ENCODE results near the gene PRDM16. TPM values are rescaled to one million over a fixed set of nuclear protein-coding genes. Genes with fewer than 3 reads are reported as not detected.
A peak's percentile ranks its signal among the peaks of the same experiment; 100 is the strongest.

Gene PRDM16
- total RNA-seq, 2 experiments from 2014 or later, result not detected

DNA sequence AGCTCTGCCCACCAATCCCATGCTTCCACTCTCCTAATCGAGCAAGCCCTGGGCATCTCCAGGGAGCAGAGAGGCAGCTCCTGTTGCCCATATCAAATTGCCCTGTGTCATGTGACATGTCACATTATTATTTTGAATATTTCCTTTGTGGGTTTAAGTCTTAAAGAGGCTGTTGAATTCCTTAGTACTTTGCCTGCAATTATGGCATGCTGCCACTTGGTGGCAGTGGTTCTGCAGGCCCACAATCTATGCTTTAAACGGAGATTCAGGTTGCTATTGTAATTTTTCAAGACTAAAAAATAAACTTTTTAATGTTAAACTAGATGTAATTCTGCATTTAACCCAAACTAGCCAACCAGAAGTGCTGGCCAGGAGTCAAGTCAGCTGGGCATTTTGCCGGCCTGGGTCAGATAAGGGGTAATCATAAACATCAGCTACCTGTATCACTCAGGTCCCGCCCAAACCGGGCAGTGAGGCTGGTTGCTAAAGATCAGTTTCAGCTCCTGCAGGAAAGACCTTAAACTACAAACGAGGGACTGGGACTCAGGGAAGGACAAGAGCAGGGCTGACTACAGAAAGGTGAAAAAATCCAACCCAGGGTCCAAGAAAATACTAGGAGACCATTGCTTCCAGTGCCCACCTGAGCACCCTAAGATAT, 348.2 kb downstream of the PRDM16 start:
- Histone ChIP-seq H3K4me3 (ENCODE audit: low read depth, low read length, poor library complexity, severe bottlenecking) (no peak overlapping the region), H2AFZ (ENCODE audit: low read length) (no peak overlapping the region), H3K36me3 (ENCODE audit: insufficient read depth, low read length) (no peaks in the 10 kb centered on the region), H3K9me3 (ENCODE audit: low read length) (0 out of 2 replicates have a peak, but pooled peaks cover 5% of the 10 kb centered on the region), H3K27ac (ENCODE audit: low read depth, low read length, poor library complexity, severe bottlenecking) (no peak overlapping the region), H3K9me2 (ENCODE audit: insufficient read depth, low read length) (no peaks in the 10 kb centered on the region), H3K4me1 (ENCODE audit: insufficient read depth, low read length, poor library complexity, severe bottlenecking) (no peaks in the 10 kb centered on the region), H3K4me2 (ENCODE audit: low read length) (no peak overlapping the region), H4K20me1 (ENCODE audit: insufficient read depth, low read length) (no peaks in the 10 kb centered on the region), H3K79me2 (ENCODE audit: insufficient read depth, low read depth, low read length) (no peaks in the 10 kb centered on the region)
- intact Hi-C loops (cut with micrococcal nuclease; ENCODE audit: unreplicated experiment), result no loop called here
- BruUV-seq (replicated peaks), result no TSS peak
- ChIA-PET POLR2A (no interaction called here), CTCF (ENCODE audit: unreplicated experiment) (no interaction called here)
- no peak for DNase-seq (ENCODE audit: low spot score)
- TF ChIP-seq, protein P1, sequence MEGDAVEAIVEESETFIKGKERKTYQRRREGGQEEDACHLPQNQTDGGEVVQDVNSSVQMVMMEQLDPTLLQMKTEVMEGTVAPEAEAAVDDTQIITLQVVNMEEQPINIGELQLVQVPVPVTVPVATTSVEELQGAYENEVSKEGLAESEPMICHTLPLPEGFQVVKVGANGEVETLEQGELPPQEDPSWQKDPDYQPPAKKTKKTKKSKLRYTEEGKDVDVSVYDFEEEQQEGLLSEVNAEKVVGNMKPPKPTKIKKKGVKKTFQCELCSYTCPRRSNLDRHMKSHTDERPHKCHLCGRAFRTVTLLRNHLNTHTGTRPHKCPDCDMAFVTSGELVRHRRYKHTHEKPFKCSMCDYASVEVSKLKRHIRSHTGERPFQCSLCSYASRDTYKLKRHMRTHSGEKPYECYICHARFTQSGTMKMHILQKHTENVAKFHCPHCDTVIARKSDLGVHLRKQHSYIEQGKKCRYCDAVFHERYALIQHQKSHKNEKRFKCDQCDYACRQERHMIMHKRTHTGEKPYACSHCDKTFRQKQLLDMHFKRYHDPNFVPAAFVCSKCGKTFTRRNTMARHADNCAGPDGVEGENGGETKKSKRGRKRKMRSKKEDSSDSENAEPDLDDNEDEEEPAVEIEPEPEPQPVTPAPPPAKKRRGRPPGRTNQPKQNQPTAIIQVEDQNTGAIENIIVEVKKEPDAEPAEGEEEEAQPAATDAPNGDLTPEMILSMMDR (conservative IDR thresholded peaks at IDR 0.05; ENCODE audit: low read length), result peak; percentile 82
- no peak for TF ChIP-seq EZH2phosphoT487 (IDR thresholded peaks at IDR 0.05; ENCODE audit: borderline replicate concordance, low read depth, low read length)

DNA sequence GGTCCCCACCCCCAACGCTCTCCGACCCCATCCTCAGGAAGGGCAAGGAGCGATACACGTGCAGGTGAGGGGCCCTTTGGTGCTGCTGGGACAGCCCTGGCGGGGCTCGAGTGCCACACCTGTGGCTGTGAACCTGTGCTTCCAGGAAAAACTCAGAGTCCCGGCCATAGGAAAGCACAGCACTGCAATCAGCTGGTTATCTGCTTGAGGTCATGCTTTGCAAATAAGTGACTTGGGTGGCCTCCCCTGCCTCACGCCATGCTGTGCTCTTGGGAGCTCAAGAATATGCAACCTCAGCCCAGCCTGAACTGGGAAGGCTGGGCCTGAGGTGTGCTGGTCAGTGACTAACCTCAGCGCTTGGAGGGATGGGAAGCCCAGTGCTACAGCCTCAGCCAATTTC, 348.9 kb downstream of the PRDM16 start:
- 0 out of 2 replicates have a peak, but pooled peaks cover 5% of the 10 kb centered on the region for H3K9me3 ChIP-seq (ENCODE audit: low read length)
- POLR2A ChIA-PET, result no interaction called here
- CTCF ChIA-PET (ENCODE audit: unreplicated experiment), result no interaction called here
- H3K9me2 ChIP-seq (ENCODE audit: insufficient read depth, low read length), result no peaks in the 10 kb centered on the region
- DNase-seq (ENCODE audit: low spot score), result no peak
- no peak overlapping the region for H3K4me3 ChIP-seq (ENCODE audit: low read depth, low read length, poor library complexity, severe bottlenecking)
- no peak overlapping the region for H3K27ac ChIP-seq (ENCODE audit: low read depth, low read length, poor library complexity, severe bottlenecking)
- no TSS peak for BruUV-seq (replicated peaks)
- no peak overlapping the region for H2AFZ ChIP-seq (ENCODE audit: low read length)
- intact Hi-C loops (cut with micrococcal nuclease; ENCODE audit: unreplicated experiment), result no loop called here
- no peaks in the 10 kb centered on the region for H3K79me2 ChIP-seq (ENCODE audit: insufficient read depth, low read depth, low read length)
- no peaks in the 10 kb centered on the region for H3K4me1 ChIP-seq (ENCODE audit: insufficient read depth, low read length, poor library complexity, severe bottlenecking)
- no peaks in the 10 kb centered on the region for H4K20me1 ChIP-seq (ENCODE audit: insufficient read depth, low read length)
- no peaks in the 10 kb centered on the region for H3K36me3 ChIP-seq (ENCODE audit: insufficient read depth, low read length)
- H3K4me2 ChIP-seq (ENCODE audit: low read length), result no peak overlapping the region
- no peak for TF ChIP-seq EZH2phosphoT487 (IDR thresholded peaks at IDR 0.05; ENCODE audit: borderline replicate concordance, low read depth, low read length)
- TF ChIP-seq, protein P1 (conservative IDR thresholded peaks at IDR 0.05; ENCODE audit: low read length), result no peak

DNA sequence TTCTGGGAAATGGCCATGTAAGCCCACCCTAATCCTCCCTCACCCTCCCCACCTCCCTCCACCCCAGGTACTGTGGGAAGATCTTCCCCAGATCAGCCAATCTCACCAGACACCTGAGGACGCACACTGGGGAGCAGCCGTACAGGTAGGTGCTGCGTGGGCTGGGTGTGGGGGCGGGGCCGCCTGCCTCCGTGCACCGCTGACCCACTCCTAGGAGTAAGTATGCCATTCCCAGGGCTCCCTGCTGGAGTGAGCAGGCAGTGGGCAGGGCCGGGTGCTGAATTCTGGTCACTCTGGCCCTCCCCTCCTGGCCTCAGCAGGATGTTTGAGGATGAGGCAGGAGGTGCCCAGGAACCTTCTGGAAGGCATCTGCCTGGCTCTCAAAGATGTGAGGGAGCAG, 349.6 kb downstream of the PRDM16 start:
- no peaks in the 10 kb centered on the region for H4K20me1 ChIP-seq (ENCODE audit: insufficient read depth, low read length)
- intact Hi-C loops (cut with micrococcal nuclease; ENCODE audit: unreplicated experiment), result no loop called here
- BruUV-seq (replicated peaks), result no TSS peak
- H3K4me2 ChIP-seq (ENCODE audit: low read length), result no peak overlapping the region
- H3K27ac ChIP-seq (ENCODE audit: low read depth, low read length, poor library complexity, severe bottlenecking), result no peak overlapping the region
- H3K9me3 ChIP-seq (ENCODE audit: low read length), result 0 out of 2 replicates have a peak, but pooled peaks cover 5% of the 10 kb centered on the region
- POLR2A ChIA-PET, result no interaction called here
- no peak for TF ChIP-seq EZH2phosphoT487 (IDR thresholded peaks at IDR 0.05; ENCODE audit: borderline replicate concordance, low read depth, low read length)
- TF ChIP-seq, protein P1 (conservative IDR thresholded peaks at IDR 0.05; ENCODE audit: low read length), result no peak
- no peaks in the 10 kb centered on the region for H3K4me1 ChIP-seq (ENCODE audit: insufficient read depth, low read length, poor library complexity, severe bottlenecking)
- no peak for DNase-seq (ENCODE audit: low spot score)
- CTCF ChIA-PET (ENCODE audit: unreplicated experiment), result no interaction called here
- no peaks in the 10 kb centered on the region for H3K36me3 ChIP-seq (ENCODE audit: insufficient read depth, low read length)
- H3K79me2 ChIP-seq (ENCODE audit: insufficient read depth, low read depth, low read length), result no peaks in the 10 kb centered on the region
- no peak overlapping the region for H3K4me3 ChIP-seq (ENCODE audit: low read depth, low read length, poor library complexity, severe bottlenecking)
- no peaks in the 10 kb centered on the region for H3K9me2 ChIP-seq (ENCODE audit: insufficient read depth, low read length)
- H2AFZ ChIP-seq (ENCODE audit: low read length), result no peak overlapping the region
